Activated CD8-positive, alpha-beta T cell treated with anti-CD3 and anti-CD28 coated beads, Interleukin-2, amount 10 ng/mL, durations not matched to agents 7 days and 5 days (primary cell): ENCODE results near the gene WBP1. TPM values are rescaled to one million over a fixed set of nuclear protein-coding genes. Genes with fewer than 3 reads are reported as not detected.
A peak's percentile ranks its signal among the peaks of the same experiment; 100 is the strongest.

Source experiments
- ATAC-seq: fragments of 150-1000 bp; cut with Tn5 transposase; one replicate; pipeline ENCODE4 v1.10.0; 2021; ENCODE audit warnings: moderate library complexity
- CTCF ChIA-PET: fragments of 350-600 bp; sonication (Branson Sonifier 250); formaldehyde crosslinking; loops from one replicate; lab custom pipeline; 2021; ENCODE audit warnings: antibody characterized with exemption; lab: Charles Lee
- POLR2A ChIA-PET: fragments of 350-600 bp; sonication (Branson Sonifier 250); formaldehyde crosslinking; loops from one replicate; lab custom pipeline; 2021; ENCODE audit warnings: antibody characterized with exemption; lab: Charles Lee
- DNase-seq: peaks from one replicate; pipeline ENCODE4 v3.0.0-alpha.2; 2020
- H3K27ac Mint-ChIP-seq: one replicate; pipeline ENCODE4 v1.8.0; 2021; ENCODE audit warnings: mild to moderate bottlenecking, mixed read lengths
- H3K27me3 Mint-ChIP-seq: one replicate; pipeline ENCODE4 v1.8.0; 2021; ENCODE audit warnings: low read depth, mixed read lengths
- H3K36me3 Mint-ChIP-seq: one replicate; pipeline ENCODE4 v1.8.0; 2021; ENCODE audit warnings: low read depth, mixed read lengths
- H3K4me1 Mint-ChIP-seq: one replicate; pipeline ENCODE4 v1.8.0; 2021; ENCODE audit warnings: low read depth, mixed read lengths
- H3K4me3 Mint-ChIP-seq: one replicate; pipeline ENCODE4 v1.8.0; 2021; ENCODE audit warnings: mild to moderate bottlenecking, mixed read lengths
- H3K9me3 Mint-ChIP-seq: one replicate; pipeline ENCODE4 v1.8.0; 2022; ENCODE audit warnings: mixed read lengths; ENCODE audit not compliant: insufficient read depth
- total RNA-seq, 2 experiments: library from RNA; stranded (reverse); gene quantifications; one replicate each; pipeline ENCODE4 v1.2.3, GENCODE V29; 2021

The WBP1 gene
- total RNA-seq, 2 experiments from 2014 or later: 34.0 to 34.3 TPM

DNA sequence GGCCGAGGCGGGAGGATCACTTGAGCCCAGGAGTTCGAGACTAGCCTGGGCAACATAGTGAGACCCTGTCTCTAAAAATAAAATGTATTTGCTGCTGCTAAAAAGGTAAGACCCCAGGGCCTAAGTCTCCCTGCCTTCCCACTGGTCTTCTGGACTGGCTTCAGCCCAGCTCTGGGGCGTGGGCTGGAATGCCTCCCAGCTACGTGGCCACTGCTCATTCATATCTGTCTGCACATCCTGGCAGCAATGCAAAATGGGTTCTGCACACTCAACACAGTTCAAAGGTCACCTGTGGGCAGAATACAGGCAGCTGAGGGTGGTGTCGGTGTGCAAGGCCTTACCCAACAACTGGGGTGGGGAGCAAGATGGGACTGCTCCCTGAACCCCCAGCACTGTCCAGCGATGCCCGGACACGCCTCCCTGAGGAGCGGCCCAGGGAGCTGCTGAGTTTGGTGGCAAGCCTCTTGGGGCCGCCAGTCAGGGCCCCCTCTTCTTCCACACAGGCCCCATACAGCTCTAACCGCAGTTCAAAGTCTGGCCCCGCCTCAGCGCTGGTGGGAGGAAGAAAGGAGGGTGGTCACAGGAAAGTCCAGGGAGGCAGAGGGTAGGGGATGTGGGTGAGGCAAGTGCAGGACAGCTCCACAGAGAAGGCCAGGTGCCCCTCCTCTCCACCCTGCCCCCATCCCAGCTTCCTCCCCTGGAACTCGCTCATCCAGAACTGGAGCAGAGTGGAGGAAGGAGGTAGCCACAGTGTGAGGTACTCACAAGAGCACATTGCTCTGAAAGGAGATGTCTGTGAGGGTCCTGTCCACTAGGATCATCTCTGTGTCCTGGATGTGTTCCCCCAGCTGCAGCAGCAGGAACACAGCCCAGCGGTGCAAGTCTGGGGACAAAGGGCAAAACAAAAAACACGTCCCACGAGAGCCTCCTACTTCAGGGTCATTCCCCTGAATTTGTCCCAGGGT, 28.5 kb upstream of the WBP1 start:
- Mint-ChIP-seq H3K27me3 (no peaks in the 10 kb centered on the region), H3K9me3 (no peaks in the 10 kb centered on the region), H3K36me3 (peaks cover 13% of the 10 kb centered on the region), H3K4me1 (peaks cover 2% of the 10 kb centered on the region), H3K4me3 (no peak overlapping the region), H3K27ac (no peak overlapping the region)
- ChIA-PET POLR2A (interaction anchor here (0.8 to 1.3 kb wide), 3 partner anchors 9 to 28 kb away, joined by 3 to 4 read pairs (median 3); partner anchors contain the start of genes C2orf81 and WBP1), CTCF (interaction anchor here (1.2 kb wide), 2 partner anchors 14 to 16 kb away, joined by 3 read pairs; no protein-coding TSS in a partner anchor)
- no peak for DNase-seq
- ATAC-seq: no peak

GRCh38 chr2:74430502-74430901, 27.7 kb upstream of the WBP1 start:
- Mint-ChIP-seq H3K9me3 (no peaks in the 10 kb centered on the region), H3K4me3 (no peak overlapping the region), H3K36me3 (peaks cover 7% of the 10 kb centered on the region), H3K4me1 (peaks cover 2% of the 10 kb centered on the region), H3K27me3 (no peaks in the 10 kb centered on the region), H3K27ac (no peak overlapping the region)
- ChIA-PET CTCF (interaction anchor here (0.6 to 1.6 kb wide), 2 partner anchors 31 to 181 kb away, joined by 3 read pairs; no protein-coding TSS in a partner anchor), POLR2A (interaction anchor here (1.3 kb wide), 1 partner anchor 28 kb away, joined by 4 read pairs; the partner anchor contains the start of gene WBP1)
- DNase-seq (no peak), ATAC-seq (no peak)

DNA sequence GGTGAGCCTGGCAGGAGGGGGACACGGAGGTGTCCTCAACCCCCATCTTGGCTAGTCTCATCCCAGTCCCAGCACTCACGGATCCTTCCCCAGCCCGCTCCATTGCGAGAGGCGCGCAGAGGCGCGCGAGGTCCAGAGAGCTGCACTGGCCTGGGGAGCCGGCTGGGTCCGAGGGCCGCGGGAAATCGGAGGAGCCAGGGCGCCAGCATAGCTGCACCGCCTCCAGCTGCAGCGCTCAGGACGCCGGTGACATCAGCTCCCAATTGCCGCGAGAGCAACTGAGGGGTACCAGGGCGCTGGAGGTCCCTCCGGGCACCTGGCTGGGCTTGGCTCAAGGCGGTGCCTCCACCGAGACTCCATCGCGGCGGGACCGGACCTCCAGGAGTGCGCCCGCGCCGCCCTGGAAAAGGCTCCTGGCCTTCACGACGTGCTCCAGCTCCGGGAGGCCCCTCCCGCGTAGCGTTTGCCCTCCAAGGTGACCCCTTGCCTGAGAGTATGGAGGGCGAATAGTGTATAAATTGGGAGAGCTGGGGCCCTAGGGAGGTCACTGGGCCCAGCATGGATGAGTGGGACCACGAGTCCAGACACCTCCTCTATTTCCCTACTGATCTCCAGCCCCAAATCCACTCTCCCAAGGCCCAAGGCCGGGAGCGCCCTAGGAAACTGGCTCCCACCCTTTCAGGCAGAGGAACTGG, 22.0 kb upstream of the WBP1 start:
- no peak for DNase-seq
- H3K27ac Mint-ChIP-seq: peak overlapping the region; percentile 18
- CTCF ChIA-PET: no interaction called here
- no peaks in the 10 kb centered on the region for H3K36me3 Mint-ChIP-seq
- no peak for ATAC-seq
- H3K9me3 Mint-ChIP-seq: no peaks in the 10 kb centered on the region
- H3K4me3 Mint-ChIP-seq: no peak overlapping the region
- POLR2A ChIA-PET: interaction anchor here (1.0 kb wide), 1 partner anchor 15 kb away, joined by 3 read pairs; the partner anchor contains the start of genes C2orf81 and WDR54
- peaks cover 11% of the 10 kb centered on the region for H3K4me1 Mint-ChIP-seq
- peaks cover 21% of the 10 kb centered on the region for H3K27me3 Mint-ChIP-seq

DNA sequence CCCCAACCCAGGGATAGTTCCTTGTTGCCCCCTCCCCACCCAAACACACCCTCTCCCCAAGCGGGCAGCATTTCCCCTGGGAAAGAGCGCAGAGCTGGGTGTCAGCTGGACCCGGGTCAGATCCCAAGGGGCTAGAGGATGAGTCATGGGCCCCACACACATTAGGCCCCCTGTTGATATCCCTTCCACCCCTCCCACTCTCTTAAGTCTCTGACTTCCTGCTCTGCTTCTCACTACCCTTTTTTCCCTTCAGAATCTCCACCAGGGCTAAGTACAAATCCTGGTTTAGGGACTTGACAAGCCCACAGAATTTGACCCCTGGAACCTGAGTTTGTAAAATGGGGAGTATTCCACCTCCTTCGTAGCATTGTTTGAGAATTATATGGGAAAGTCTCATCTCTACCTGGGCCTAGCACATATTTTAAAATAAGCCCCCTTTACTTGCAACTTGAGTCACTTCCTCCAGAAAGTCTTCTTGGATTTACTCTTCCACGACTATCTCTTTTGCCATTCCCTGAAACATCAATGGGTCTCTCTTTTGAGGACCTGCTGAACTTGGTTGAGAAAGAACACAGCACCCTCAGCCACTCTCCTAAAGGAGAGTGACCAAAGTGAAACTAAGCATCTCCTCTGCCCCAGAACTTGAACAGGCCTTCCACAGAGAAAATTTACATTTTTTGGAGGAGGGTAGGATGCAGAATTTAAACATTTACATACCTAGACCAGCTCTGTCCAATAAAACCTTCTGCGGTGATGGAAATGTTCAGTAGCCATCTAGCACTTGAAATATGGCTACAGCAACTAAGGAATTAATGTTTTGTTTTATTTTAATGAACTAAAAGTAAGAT, 21.2 kb upstream of the WBP1 start:
- peaks cover 23% of the 10 kb centered on the region for H3K27me3 Mint-ChIP-seq
- DNase-seq (no peak), ATAC-seq (no peak)
- ChIA-PET POLR2A (no interaction called here), CTCF (no interaction called here)
- no peaks in the 10 kb centered on the region for H3K36me3 Mint-ChIP-seq
- no peak overlapping the region for H3K4me3 Mint-ChIP-seq
- H3K4me1 Mint-ChIP-seq: peaks cover 13% of the 10 kb centered on the region
- no peak overlapping the region for H3K27ac Mint-ChIP-seq
- H3K9me3 Mint-ChIP-seq: no peaks in the 10 kb centered on the region

DNA sequence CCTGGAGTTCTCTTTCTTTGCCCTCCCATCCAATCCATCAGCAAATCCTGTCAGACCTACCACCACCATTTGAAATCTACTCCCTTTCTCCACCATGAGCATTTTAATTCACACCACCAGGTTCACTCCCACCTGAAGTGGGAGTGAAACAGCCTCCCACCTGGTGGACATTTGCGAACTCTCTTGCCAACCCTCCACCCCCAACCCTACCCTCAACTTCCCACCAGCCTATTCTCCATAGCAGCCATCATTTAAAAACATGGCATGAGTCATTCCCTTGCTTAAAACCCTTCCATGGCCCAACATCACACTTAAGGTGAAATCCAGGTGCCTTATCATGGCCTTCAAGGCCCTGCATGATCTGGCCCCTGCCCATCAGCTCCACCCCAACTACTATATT, 20.0 kb upstream of the WBP1 start:
- Mint-ChIP-seq H3K9me3 (no peaks in the 10 kb centered on the region), H3K36me3 (no peaks in the 10 kb centered on the region), H3K4me3 (no peak overlapping the region), H3K27me3 (peaks cover 29% of the 10 kb centered on the region), H3K27ac (peak overlapping the region; percentile 14), H3K4me1 (peaks cover 16% of the 10 kb centered on the region)
- DNase-seq (no peak), ATAC-seq (no peak)
- ChIA-PET CTCF (interaction anchor here (0.6 kb wide), 1 partner anchor 74 kb away, joined by 3 read pairs; no protein-coding TSS in a partner anchor), POLR2A (no interaction called here)

DNA sequence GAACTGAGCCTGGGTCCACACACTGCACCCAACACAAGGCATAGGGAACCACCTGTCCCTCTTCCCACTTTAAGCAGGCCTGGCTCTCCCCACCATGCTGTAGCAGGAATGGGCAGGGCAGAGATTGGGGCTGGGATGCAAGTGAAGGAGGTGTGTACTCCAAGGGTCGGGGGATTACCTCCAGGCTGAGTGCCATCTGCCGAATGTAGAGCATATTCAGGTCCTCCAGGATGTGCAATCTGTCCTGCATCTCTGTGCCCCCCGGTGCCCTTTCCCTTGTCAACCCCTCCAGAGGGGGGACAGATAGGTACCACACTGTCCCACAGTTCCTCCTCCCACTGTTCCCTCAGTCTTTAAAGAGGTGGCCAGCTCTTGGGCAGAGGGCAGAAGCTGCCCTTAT, 18.9 kb upstream of the WBP1 start:
- H3K27me3 Mint-ChIP-seq: peaks cover 34% of the 10 kb centered on the region
- H3K27ac Mint-ChIP-seq: no peak overlapping the region
- no peak overlapping the region for H3K4me3 Mint-ChIP-seq
- ChIA-PET POLR2A (interaction anchor here (1.4 kb wide), 1 partner anchor 44 kb away, joined by 5 read pairs; the partner anchor contains the start of genes CCDC142 and TTC31), CTCF (interaction anchor here (0.8 to 1.5 kb wide), 3 partner anchors 17 to 47 kb away, joined by 3 to 4 read pairs (median 3); no protein-coding TSS in a partner anchor)
- DNase-seq (no peak), ATAC-seq (no peak)
- peaks cover 16% of the 10 kb centered on the region for H3K4me1 Mint-ChIP-seq
- H3K9me3 Mint-ChIP-seq: no peaks in the 10 kb centered on the region
- no peaks in the 10 kb centered on the region for H3K36me3 Mint-ChIP-seq

GRCh38 chr2:74439803-74440377, 18.3 kb upstream of the WBP1 start:
- Mint-ChIP-seq H3K27ac (no peak overlapping the region), H3K36me3 (no peaks in the 10 kb centered on the region), H3K27me3 (peaks cover 39% of the 10 kb centered on the region), H3K9me3 (no peaks in the 10 kb centered on the region), H3K4me1 (peaks cover 16% of the 10 kb centered on the region), H3K4me3 (peak overlapping the region; percentile 16)
- no peak for DNase-seq
- ATAC-seq: no peak
- ChIA-PET POLR2A (interaction anchor here (0.6 to 1.4 kb wide), 4 partner anchors 33 to 703 kb away, joined by 3 to 5 read pairs (median 3); partner anchors contain the start of genes CCDC142, MOB1A and TTC31), CTCF (interaction anchor here (0.8 to 1.5 kb wide), 6 partner anchors 8 to 190 kb away, joined by 3 to 4 read pairs (median 3); no protein-coding TSS in a partner anchor)

DNA sequence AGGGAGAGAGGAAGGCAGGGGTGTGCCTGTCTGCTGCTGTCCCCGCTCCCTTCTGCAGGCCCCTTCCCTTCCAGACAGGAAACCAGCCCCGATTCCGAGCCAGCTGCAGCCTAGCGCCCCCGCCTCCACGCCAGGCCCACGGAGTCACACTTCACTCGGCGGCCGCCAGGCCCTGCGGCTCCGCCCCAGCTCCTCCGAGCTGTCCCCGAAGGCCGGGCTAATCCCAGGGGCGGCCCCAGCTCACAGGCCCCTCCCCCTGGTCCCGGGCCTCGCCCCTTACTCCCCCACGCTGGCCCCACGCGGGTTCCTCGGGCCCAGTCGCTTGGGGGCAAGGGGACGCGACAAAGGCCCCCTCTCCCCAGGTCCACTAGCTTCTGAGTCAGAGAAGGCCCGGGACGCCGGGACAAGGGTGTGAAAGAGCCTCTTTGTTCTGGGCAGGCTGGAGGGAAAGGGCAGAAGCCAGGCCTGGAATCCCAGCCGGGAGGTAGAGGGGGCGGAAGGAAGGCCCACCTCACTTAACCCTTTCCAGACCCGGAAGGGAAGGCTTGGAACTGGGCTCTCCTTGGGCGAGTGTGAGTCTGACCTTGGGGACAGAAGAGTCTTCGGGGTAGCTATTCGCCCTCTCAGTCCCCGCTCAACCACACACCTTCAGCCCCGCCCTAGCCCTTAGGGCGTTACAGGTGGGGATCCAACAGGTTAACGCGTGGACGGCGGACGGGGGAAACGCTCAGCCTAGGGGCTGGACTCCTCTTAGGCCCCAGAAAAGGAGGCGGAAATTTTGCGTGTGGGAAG, 17.7 kb upstream of the WBP1 start:
- DNase-seq (peak; percentile 51), ATAC-seq (peak; percentile 79)
- POLR2A ChIA-PET: interaction anchor here (0.6 to 0.8 kb wide), 3 partner anchors 33 to 704 kb away, joined by 3 read pairs; partner anchors contain the start of gene MOB1A
- CTCF ChIA-PET: interaction anchor here (0.8 to 1.5 kb wide), 5 partner anchors 9 to 191 kb away, joined by 3 to 4 read pairs (median 3); no protein-coding TSS in a partner anchor
- Mint-ChIP-seq H3K27me3 (peaks cover 42% of the 10 kb centered on the region), H3K9me3 (no peaks in the 10 kb centered on the region), H3K36me3 (no peaks in the 10 kb centered on the region), H3K4me3 (peak overlapping the region; percentile 40), H3K4me1 (peaks cover 16% of the 10 kb centered on the region), H3K27ac (no peak overlapping the region)

DNA sequence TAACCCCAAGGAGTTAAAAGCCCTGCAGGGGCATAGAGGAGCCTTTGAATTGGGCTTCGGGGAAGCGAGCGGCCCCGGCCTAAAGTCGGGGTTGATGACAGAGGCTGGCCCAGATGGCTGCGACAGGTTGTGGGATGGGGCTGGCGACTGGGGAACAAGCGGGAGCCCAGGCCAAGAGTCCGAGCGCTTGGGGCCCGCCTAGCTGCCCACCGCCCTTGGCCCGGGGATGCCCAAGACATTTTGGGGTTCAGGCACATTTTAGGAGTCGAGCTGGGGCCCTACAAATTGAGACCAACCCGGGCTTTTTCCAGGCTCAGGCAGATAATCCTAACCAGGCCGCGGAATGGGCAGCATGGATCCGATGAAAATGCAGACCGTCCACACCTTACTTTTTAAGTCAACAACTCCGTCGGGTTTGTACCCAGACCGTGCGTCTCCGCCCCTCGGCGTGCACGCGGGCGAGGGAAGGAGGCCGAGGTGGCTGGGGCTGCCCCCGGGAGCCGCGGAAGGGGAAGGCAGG, 17.0 kb upstream of the WBP1 start:
- Mint-ChIP-seq H3K27ac (no peak overlapping the region), H3K27me3 (peaks cover 42% of the 10 kb centered on the region), H3K4me3 (no peak overlapping the region), H3K36me3 (no peaks in the 10 kb centered on the region), H3K4me1 (peaks cover 16% of the 10 kb centered on the region), H3K9me3 (no peaks in the 10 kb centered on the region)
- ChIA-PET POLR2A (interaction anchor here (0.6 kb wide), 1 partner anchor 40 kb away, joined by 3 read pairs; no protein-coding TSS in a partner anchor), CTCF (interaction anchor here (1.2 to 1.3 kb wide), 2 partner anchors 19 to 191 kb away, joined by 3 read pairs; no protein-coding TSS in a partner anchor)
- ATAC-seq: no peak
- DNase-seq: no peak
